GM12878 (cell line): ENCODE data around the gene PRSS16. TPM values are rescaled to one million over a fixed set of nuclear protein-coding genes. Genes with fewer than 3 reads are reported as not detected.

Source experiments
- BCL11A ChIP-seq: IDR thresholded peaks from 2 replicates; pipeline ENCODE4 v1.6.1; 2011; ENCODE audit warnings: low read depth, low read length
- PAX8 ChIP-seq: fragments of 450-650 bp; IDR thresholded peaks from 2 replicates; pipeline ENCODE4 v1.6.1; 2017; ENCODE audit warnings: mild to moderate bottlenecking, moderate library complexity
- POLR2AphosphoS2 ChIP-seq: IDR thresholded peaks from 2 replicates; pipeline ENCODE4 v1.6.1; 2011; ENCODE audit warnings: low read depth, mild to moderate bottlenecking, low read length, improper control_type of control experiment, moderate library complexity
- REST ChIP-seq: IDR thresholded peaks from 2 replicates; pipeline ENCODE4 v1.6.1; 2012; ENCODE audit warnings: mild to moderate bottlenecking, low read depth, low read length
- ZBED1 ChIP-seq: IDR thresholded peaks from 2 replicates; pipeline ENCODE4 v1.6.1; 2016; ENCODE audit warnings: borderline replicate concordance
- polyA plus RNA-seq, 11 experiments: library from polyadenylated mRNA; depleted of rRNA in 4 of 11; unstranded in 6 of 11; stranded (reverse) in 5 of 11; fragments of >200 nt; fragmentation: Nextera tagmentation in 4 of 11; fragmentation: Illumina TruSeq in 1 of 11; extraction: Ambion mirVana in 4 of 11; extraction: Trizol in 1 of 11; gene quantifications; 1 replicate in 1 of 11; 2 replicates in 10 of 11; pipeline versions ENCODE4 v1.2.1 to v1.2.3, GENCODE V29; 2011 to 2016; ENCODE audit warnings: inconsistent platforms in 2 of 11, missing spikeins in 2 of 11, low read depth in 1 of 11
- total RNA-seq, 4 experiments: library from RNA; depleted of rRNA in 3 of 4; stranded (reverse); fragments of >200 nt in 3 of 4; fragmentation: Illumina TruSeq in 1 of 4; extraction: Trizol in 1 of 4; gene quantifications; 2 replicates each; pipeline versions ENCODE4 v1.2.1 to v1.2.3, GENCODE V29; 2013 to 2021
- TF ChIP-seq, protein P1 (sequence below): fragments of 450-650 bp; IDR thresholded peaks from 2 replicates; pipeline ENCODE4 v1.6.1; 2018; ENCODE audit warnings: borderline replicate concordance, mild to moderate bottlenecking; ENCODE audit not compliant: partially characterized antibody

The PRSS16 gene
- total and polyA plus RNA-seq, 10 of the 15 experiments (the other 5 are each of a cell fraction or from before 2014, with no cell fraction given): 2.1 to 12.8 (median 6.6) TPM

GRCh38 chr6:27241443-27241842 is 6.1 kb upstream of the PRSS16 start (continued):
- no peak for TF ChIP-seq ZBED1
- TF ChIP-seq, protein P1, sequence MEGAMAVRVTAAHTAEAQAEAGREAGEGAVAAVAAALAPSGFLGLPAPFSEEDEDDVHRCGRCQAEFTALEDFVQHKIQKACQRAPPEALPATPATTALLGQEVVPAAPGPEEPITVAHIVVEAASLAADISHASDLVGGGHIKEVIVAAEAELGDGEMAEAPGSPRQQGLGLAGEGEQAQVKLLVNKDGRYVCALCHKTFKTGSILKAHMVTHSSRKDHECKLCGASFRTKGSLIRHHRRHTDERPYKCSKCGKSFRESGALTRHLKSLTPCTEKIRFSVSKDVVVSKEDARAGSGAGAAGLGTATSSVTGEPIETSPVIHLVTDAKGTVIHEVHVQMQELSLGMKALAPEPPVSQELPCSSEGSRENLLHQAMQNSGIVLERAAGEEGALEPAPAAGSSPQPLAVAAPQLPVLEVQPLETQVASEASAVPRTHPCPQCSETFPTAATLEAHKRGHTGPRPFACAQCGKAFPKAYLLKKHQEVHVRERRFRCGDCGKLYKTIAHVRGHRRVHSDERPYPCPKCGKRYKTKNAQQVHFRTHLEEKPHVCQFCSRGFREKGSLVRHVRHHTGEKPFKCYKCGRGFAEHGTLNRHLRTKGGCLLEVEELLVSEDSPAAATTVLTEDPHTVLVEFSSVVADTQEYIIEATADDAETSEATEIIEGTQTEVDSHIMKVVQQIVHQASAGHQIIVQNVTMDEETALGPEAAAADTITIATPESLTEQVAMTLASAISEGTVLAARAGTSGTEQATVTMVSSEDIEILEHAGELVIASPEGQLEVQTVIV: no peak
- TF ChIP-seq REST: no peak
- no peak for TF ChIP-seq POLR2AphosphoS2
- TF ChIP-seq PAX8: no peak
- TF ChIP-seq BCL11A: no peak
- TF ChIP-seq, all 136 proteins: peak for 0
